Measurements from ENCODE around the gene ITGAD.

DNA sequence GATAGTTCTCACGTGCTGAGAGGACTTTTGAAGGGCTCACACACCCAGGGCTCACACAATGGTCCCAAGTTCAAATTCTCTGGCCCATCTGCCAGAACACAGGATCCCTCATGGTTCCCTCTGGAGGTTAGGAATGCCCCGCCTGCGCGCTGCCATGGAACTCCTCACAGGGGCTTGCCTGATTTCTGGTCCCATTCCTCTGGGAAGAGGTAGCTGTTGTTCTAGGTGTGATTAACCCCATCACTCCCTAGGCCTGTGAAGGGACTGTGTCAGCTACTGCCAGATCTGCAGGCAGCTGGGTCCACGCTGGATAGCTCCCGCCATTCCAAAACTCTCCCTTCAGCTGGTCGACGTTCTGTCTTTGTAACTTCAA is 63.8 kb downstream of the ITGAD start:
- TF ChIP-seq, protein P1, sequence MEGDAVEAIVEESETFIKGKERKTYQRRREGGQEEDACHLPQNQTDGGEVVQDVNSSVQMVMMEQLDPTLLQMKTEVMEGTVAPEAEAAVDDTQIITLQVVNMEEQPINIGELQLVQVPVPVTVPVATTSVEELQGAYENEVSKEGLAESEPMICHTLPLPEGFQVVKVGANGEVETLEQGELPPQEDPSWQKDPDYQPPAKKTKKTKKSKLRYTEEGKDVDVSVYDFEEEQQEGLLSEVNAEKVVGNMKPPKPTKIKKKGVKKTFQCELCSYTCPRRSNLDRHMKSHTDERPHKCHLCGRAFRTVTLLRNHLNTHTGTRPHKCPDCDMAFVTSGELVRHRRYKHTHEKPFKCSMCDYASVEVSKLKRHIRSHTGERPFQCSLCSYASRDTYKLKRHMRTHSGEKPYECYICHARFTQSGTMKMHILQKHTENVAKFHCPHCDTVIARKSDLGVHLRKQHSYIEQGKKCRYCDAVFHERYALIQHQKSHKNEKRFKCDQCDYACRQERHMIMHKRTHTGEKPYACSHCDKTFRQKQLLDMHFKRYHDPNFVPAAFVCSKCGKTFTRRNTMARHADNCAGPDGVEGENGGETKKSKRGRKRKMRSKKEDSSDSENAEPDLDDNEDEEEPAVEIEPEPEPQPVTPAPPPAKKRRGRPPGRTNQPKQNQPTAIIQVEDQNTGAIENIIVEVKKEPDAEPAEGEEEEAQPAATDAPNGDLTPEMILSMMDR (IDR thresholded peaks at IDR 0.05; ENCODE audit: insufficient read depth, low read depth, low read length) = no peak
- no peak for TF ChIP-seq EZH2 (IDR thresholded peaks at IDR 0.05; ENCODE audit: insufficient read depth, low read length)

All from astrocyte (in vitro differentiated cells and primary cell).